HepG2 (cell line): ENCODE measurements around the gene WDFY1. TPM values are rescaled to one million over a fixed set of nuclear protein-coding genes. Genes with fewer than 3 reads are reported as not detected.

Experiments used
- ATAC-seq: fragments of 200-7000 bp; cut with Tn5 transposase; 3 replicates; pipeline ENCODE4 v1.9.1; 2020; ENCODE audit warnings: mild to moderate bottlenecking, moderate library complexity
- BruUV-seq: library from RNA; stranded (reverse); fragments of 400-500 nt; replicated peaks from 2 replicates; lab custom pipeline; 2021; lab: Mats Ljungman, UMichigan
- CTCF ChIA-PET: fragments of 300-600 bp; formaldehyde crosslinking; extraction: SDS; loops from one replicate; lab custom pipeline; 2021; ENCODE audit warnings: low total read pairs, inconsistent platforms, low intra/inter-chr PET ratio; lab: Yijun Ruan, JAX
- POLR2A ChIA-PET: fragments of 350-600 bp; sonication (Branson Sonifier 250); formaldehyde crosslinking; loops from one replicate; lab custom pipeline; 2020; ENCODE audit warnings: antibody characterized with exemption, inconsistent platforms; lab: Yijun Ruan, JAX
- DNase-seq: peaks from one replicate; pipeline ENCODE4 v3.0.0-alpha.2; 2015; ENCODE audit warnings: low spot score
- FAIRE-seq: peaks from 3 replicates; lab custom pipeline; 2011; peaks lifted over from hg19 to GRCh38; lab: Jason Lieb, UNC
- H2AFZ ChIP-seq: one replicate; pipeline ENCODE4 v1.6.1; 2011; ENCODE audit warnings: low read length, inconsistent platforms
- H3K27ac ChIP-seq: fragments of 300-600 bp; 3 replicates; pipeline ENCODE4 v1.8.0; 2011; ENCODE audit warnings: mixed run types, mild to moderate bottlenecking, mixed read lengths, low read length, inconsistent platforms; ENCODE audit not compliant: insufficient read depth; ENCODE audit errors: extremely low read length
- H3K27me3 ChIP-seq, 2 experiments: fragments of 200-600 bp in 1 of 2; 2 replicates in 1 of 2; 3 replicates in 1 of 2; pipeline versions ENCODE4 v1.6.0 to v1.8.0; 2011; ENCODE audit warnings: low read length in 2 of 2, mild to moderate bottlenecking in 2 of 2, moderate library complexity in 2 of 2, inconsistent platforms in 1 of 2; ENCODE audit not compliant: insufficient read depth in 2 of 2, control insufficient read depth in 1 of 2
- H3K36me3 ChIP-seq, 2 experiments: fragments of 200-600 bp in 1 of 2; replicated peaks in 1 of 2; 2 replicates in 1 of 2; 3 replicates in 1 of 2; pipeline versions ENCODE4 v1.5.1 to v1.8.0; 2011; ENCODE audit warnings: low read length in 2 of 2, inconsistent platforms in 1 of 2; ENCODE audit not compliant: insufficient read depth in 2 of 2, control insufficient read depth in 1 of 2
- H3K4me1 ChIP-seq: 2 replicates; pipeline ENCODE4 v1.5.1; 2012; ENCODE audit warnings: low read length, inconsistent platforms; ENCODE audit not compliant: insufficient read depth
- H3K4me2 ChIP-seq: 2 replicates; pipeline ENCODE4 v1.6.0; 2011; ENCODE audit warnings: low read depth, low read length, inconsistent platforms
- H3K4me3 ChIP-seq, 3 experiments: fragments of 200-600 bp in 1 of 3; sonication (generic), shearing (Covaris generic) in 1 of 3; replicated peaks in 1 of 3; 2 replicates each; pipeline ENCODE4 v1.5.1; 2011 to 2016; ENCODE audit warnings: low read length in 3 of 3, inconsistent platforms in 2 of 3, low read depth in 2 of 3, mild to moderate bottlenecking in 2 of 3, control low read depth in 1 of 3, mixed read lengths in 1 of 3; ENCODE audit not compliant: insufficient read depth in 1 of 3
- H3K79me2 ChIP-seq: one replicate; pipeline ENCODE4 v1.6.1; 2011; ENCODE audit warnings: low read length, inconsistent platforms; ENCODE audit not compliant: insufficient read depth
- H3K9ac ChIP-seq: 2 replicates; pipeline ENCODE4 v1.6.0; 2011; ENCODE audit warnings: mild to moderate bottlenecking, low read depth, low read length, inconsistent platforms; ENCODE audit not compliant: insufficient read depth
- H3K9me3 ChIP-seq: 2 replicates; pipeline ENCODE4 v1.5.1; 2012; ENCODE audit warnings: mild to moderate bottlenecking, low read length
- H4K20me1 ChIP-seq: 2 replicates; pipeline ENCODE4 v1.6.0; 2011; ENCODE audit warnings: inconsistent platforms, mild to moderate bottlenecking, low read length, moderate library complexity; ENCODE audit not compliant: insufficient read depth
- NBN ChIP-seq: fragments of 450-650 bp; conservative IDR thresholded peaks from 2 replicates; pipeline ENCODE4 v1.6.1; 2017
- RBM22 ChIP-seq: fragments of 200-400 bp; formaldehyde crosslinking; optimal IDR thresholded peaks from 2 replicates; pipeline ENCODE3; 2017; ENCODE audit warnings: mild to moderate bottlenecking, low read length, moderate library complexity
- RORA ChIP-seq: sonication (generic); formaldehyde crosslinking; IDR thresholded peaks from 2 replicates; pipeline ENCODE4 v1.5.0; 2020; ENCODE audit warnings: mild to moderate bottlenecking, missing genetic modification reagents, moderate library complexity
- ZBTB42 ChIP-seq: sonication (generic); formaldehyde crosslinking; IDR thresholded peaks from 2 replicates; pipeline ENCODE4 v1.5.0; 2020; ENCODE audit warnings: mild to moderate bottlenecking, missing genetic modification reagents
- ZNF563 ChIP-seq: sonication (generic); formaldehyde crosslinking; IDR thresholded peaks from 2 replicates; pipeline ENCODE4 v1.8.0; 2022; ENCODE audit warnings: mild to moderate bottlenecking, moderate library complexity, missing genetic modification reagents
- WGBS: methylation state at CpG from one replicate; pipeline ENCODE4 v1.1.6; 2017; ENCODE audit warnings: low lambda C conversion rate; 5-methylcytosine and 5-hydroxymethylcytosine counted together
- in situ Hi-C: cut with HindIII; loops from 2 replicates; pipeline ENCODE4 v1.10.0; 2017; ENCODE audit warnings: low pct_unique_long_range_greater_than_20kb; ENCODE audit not compliant: extremely low pct_ligation_motif_present
- intact Hi-C: fragments of 100-400 bp; cut with micrococcal nuclease; formaldehyde crosslinking; loops from one replicate; pipeline ENCODE4 v1.10.0; 2022; ENCODE audit not compliant: unreplicated experiment
- polyA plus RNA-seq, 8 experiments: library from polyadenylated mRNA; depleted of rRNA in 3 of 8; stranded (reverse) in 7 of 8; unstranded in 1 of 8; fragments of >200 nt; fragmentation: Illumina TruSeq in 4 of 8; extraction: Trizol in 4 of 8; gene quantifications; 2 replicates each; pipeline versions ENCODE4 v1.2.1 to v1.2.3, GENCODE V29; 2011 to 2016; ENCODE audit warnings: low read depth in 4 of 8, missing spikeins in 1 of 8, mixed read lengths in 1 of 8; ENCODE audit not compliant: insufficient read depth in 1 of 8
- total RNA-seq, 5 experiments: library from RNA; depleted of rRNA; stranded (reverse); fragments of >200 nt; fragmentation: Illumina TruSeq; extraction: Trizol; gene quantifications; 2 replicates each; pipeline ENCODE4 v1.2.3, GENCODE V29; 2016; ENCODE audit warnings: low read depth in 1 of 5
- TF ChIP-seq, protein P1 (sequence below): sonication (generic); formaldehyde crosslinking; IDR thresholded peaks from 2 replicates; pipeline ENCODE4 v1.4.0; 2020; ENCODE audit warnings: missing genetic modification reagents; ENCODE audit errors: not compliant biosample characterization
- TF ChIP-seq, protein P2 (sequence below): sonication (generic); formaldehyde crosslinking; IDR thresholded peaks from 2 replicates; pipeline ENCODE4 v1.9.0; 2021; ENCODE audit warnings: missing genetic modification reagents, mild to moderate bottlenecking, borderline replicate concordance
- TF ChIP-seq, protein P3 (sequence below): sonication (generic); formaldehyde crosslinking; IDR thresholded peaks from 2 replicates; pipeline ENCODE4 v1.5.0; 2020; ENCODE audit warnings: missing genetic modification reagents

WDFY1 gene
- total and polyA plus RNA-seq, 2 of the 13 experiments (the other 11 are each of a cell fraction or from before 2014, with no cell fraction given): 77.0 to 78.4 TPM

DNA sequence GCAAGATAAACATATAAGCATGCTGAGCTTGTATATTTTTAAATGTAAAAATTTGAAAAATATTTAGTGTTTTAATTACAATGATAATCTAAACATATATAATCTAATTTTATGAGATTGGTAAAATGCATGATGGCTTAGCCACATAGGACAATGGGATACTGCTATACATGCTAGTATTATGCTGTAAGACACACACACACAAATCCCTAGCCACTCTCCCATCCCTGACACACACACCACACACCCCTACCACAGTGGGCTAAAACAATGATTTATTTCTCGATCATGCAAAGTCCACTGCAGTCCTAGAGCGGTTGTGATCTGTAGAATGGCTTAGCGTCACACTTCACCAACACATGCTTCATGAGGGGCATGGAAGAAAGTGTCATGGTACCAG is 71.5 kb downstream of the WDFY1 start:
- no peak overlapping the region for H3K4me2 ChIP-seq
- FAIRE-seq (no peak), DNase-seq (no peak), ATAC-seq (no peak)
- peaks cover 16% of the 10 kb centered on the region for H3K4me1 ChIP-seq
- CTCF ChIA-PET: no interaction called here
- no peak overlapping the region for H3K27ac ChIP-seq
- peaks cover 12 to 24% of the 10 kb centered on the region in 2 experiments for H3K36me3 ChIP-seq
- no TSS peak for BruUV-seq
- H3K79me2 ChIP-seq: no peaks in the 10 kb centered on the region
- H4K20me1 ChIP-seq: no peaks in the 10 kb centered on the region
- no peak overlapping the region for H3K4me3 ChIP-seq
- no peak overlapping the region for H3K9ac ChIP-seq
- H3K9me3 ChIP-seq: no peaks in the 10 kb centered on the region
- H3K27me3 ChIP-seq: no peaks in the 10 kb centered on the region
- WGBS: 100% methylated on average over 3 of the region's 3 CpGs
- TF ChIP-seq RORA (CRISPR knock-in tag) (no peak), ZNF563 (no peak), ZBTB42 (CRISPR knock-in tag) (no peak), NBN (no peak), RBM22 (peak; percentile 77)
- TF ChIP-seq, protein P1, sequence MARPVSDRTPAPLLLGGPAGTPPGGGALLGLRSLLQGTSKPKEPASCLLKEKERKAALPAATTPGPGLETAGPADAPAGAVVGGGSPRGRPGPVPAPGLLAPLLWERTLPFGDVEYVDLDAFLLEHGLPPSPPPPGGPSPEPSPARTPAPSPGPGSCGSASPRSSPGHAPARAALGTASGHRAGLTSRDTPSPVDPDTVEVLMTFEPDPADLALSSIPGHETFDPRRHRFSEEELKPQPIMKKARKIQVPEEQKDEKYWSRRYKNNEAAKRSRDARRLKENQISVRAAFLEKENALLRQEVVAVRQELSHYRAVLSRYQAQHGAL: no peak
- TF ChIP-seq, protein P2, sequence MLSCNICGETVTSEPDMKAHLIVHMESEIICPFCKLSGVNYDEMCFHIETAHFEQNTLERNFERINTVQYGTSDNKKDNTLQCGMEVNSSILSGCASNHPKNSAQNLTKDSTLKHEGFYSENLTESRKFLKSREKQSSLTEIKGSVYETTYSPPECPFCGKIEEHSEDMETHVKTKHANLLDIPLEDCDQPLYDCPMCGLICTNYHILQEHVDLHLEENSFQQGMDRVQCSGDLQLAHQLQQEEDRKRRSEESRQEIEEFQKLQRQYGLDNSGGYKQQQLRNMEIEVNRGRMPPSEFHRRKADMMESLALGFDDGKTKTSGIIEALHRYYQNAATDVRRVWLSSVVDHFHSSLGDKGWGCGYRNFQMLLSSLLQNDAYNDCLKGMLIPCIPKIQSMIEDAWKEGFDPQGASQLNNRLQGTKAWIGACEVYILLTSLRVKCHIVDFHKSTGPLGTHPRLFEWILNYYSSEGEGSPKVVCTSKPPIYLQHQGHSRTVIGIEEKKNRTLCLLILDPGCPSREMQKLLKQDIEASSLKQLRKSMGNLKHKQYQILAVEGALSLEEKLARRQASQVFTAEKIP (CRISPR knock-in tag): no peak
- TF ChIP-seq, protein P3, sequence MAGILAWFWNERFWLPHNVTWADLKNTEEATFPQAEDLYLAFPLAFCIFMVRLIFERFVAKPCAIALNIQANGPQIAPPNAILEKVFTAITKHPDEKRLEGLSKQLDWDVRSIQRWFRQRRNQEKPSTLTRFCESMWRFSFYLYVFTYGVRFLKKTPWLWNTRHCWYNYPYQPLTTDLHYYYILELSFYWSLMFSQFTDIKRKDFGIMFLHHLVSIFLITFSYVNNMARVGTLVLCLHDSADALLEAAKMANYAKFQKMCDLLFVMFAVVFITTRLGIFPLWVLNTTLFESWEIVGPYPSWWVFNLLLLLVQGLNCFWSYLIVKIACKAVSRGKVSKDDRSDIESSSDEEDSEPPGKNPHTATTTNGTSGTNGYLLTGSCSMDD (CRISPR knock-in tag): no peak
- in situ Hi-C loops (no loop called here), intact Hi-C loops (no loop called here)
- POLR2A ChIA-PET: interaction anchor here (1.6 kb wide), 1 partner anchor 12 kb away, joined by 4 read pairs; no protein-coding TSS in a partner anchor
- H2AFZ ChIP-seq: no peak overlapping the region
